Skeletal muscle cell (primary cell): ENCODE measurements around the gene PDE6B.

ENCODE experiments used
- DNase-seq: peaks from one replicate; pipeline ENCODE4 v3.0.0-alpha.2; 2010; ENCODE audit warnings: low read depth
- H3K4me3 ChIP-seq: 2 replicates; pipeline ENCODE4 v1.5.1; 2011; ENCODE audit warnings: low read depth, mild to moderate bottlenecking, control low read depth, low read length, moderate library complexity

PDE6B gene

DNA sequence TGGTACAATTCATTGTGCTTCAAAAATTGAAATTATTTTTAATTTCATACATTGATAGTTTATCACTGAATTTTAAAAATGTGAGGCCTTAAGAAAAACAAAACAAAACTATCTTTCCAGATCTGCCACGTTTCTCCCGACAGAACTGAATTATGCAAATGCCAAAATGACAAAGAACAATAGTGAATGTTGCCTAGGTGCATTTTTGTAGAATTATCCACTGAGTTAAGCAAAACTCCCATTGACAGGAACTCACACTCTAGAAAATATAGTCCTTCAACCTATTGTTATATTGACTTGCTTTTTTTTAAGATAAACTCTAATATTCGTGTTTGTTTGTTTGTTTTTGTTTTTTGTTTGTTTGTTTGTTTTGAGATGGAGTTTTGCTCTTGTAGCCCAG is 86.7 kb downstream of the PDE6B start:
- no peak overlapping the region for H3K4me3 ChIP-seq
- DNase-seq, result no peak

DNA sequence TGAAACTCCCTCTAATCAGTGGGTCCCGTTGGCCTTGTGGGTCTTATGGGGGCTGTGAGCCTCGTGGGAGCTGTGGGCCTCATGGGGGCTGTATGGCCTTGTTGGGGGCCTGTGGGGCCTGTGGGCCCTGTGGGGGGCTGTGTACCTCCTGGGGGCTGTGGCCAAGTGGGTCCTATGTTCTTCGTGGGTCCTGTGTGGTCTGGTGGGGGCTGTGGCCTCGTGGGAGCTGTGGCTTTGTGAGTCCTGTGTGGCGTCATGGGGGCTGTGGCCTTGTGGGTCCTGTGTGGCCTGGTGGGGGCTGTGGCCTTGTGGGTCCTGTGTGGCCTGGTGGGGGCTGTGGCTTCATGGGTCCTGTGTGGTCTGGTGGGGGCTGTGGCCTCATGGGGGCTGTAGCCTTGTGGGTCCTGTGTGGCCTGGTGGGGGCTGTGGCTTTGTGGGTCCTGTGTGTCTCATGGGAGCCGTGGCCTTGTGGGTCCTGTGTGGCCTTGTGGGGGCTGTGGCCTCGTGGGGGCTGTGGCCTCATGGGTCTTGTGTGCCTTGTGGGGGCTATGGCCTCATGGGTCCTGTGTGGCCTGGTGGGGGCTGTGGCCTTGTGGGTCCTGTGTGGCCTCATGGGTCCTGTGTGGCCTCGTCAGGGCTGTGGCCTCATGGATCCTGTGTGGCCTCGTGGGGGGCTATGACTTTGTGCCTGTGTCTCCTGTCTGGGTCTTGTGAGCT is 87.7 kb downstream of the PDE6B start:
- DNase-seq, result no peak
- no peak overlapping the region for H3K4me3 ChIP-seq

DNA sequence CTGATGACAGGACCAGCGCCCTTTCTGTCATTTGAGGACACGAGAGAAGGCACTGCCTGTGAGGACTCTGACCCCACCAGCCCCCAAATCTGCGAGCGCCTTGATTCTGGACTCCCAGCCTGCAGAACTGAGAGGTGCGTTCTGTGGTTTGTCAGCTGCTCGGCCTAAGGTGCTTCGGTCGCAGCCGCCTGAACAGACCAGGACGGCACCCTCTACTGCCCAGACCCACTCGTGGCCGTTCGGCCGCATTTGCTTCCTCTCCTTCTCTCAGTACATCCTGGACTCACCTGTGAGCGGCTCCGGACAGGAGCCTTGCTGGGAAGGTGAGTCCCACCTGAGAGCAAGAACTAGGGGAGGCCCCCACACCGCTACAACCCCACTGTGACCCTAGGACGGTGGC is 88.7 kb downstream of the PDE6B start:
- H3K4me3 ChIP-seq, result no peak overlapping the region
- DNase-seq, result no peak

DNA sequence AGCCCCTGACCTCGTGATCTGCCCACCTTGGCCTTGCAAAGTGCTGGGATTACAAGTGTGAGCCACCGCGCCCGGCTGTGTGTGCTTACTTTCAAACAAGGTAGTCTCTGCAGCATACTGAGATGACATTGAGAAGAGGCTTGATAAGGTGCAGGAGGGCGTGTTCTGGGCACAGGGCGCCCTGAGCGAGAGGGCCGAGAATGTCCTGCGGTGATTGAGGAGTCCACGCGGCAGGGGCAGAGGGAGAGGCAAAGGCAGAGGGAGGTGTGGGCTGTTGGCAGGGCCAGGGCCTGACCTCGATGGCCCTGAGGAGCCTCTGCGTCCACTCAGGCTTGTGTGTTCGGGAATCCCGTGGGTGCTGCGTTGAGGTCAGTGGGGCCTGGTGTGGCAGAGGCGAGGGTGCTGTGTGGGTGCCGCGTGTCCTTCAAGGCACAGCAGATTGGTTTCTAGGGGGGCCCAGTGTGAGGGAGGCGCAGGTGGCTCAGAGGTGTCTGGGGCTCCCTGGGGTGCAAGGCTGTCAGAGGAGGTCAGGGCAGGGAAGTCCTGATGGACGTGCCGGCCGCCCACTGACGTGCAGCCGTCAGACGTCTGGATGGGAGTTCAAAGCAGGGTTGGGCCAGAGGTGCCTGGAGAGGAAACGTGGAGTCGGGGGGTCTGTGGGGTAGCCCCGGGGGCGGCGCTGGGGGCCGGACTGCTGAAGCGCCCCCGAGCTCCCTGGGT is 92.4 kb downstream of the PDE6B start:
- H3K4me3 ChIP-seq, result no peak overlapping the region
- DNase-seq, result no peak

DNA sequence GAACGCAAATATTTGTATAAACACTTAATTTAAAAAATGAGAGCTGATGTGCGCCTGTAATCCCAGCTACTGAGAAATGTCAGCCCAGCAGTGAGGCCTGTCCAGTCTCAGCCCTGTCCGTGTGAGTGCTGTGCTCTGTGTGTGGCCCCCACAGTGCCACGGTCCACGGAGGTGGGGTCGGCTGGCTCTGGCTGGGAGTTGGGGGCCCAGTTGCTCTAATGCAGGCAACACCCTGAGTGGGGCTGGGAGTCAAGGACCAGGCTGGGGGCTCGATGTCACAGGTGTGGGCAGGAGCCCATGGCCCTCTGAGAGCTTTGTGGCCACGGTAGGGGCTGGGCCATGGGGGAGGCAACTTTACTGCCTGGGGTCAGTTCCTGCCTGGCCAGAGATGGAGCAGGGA is 93.1 kb downstream of the PDE6B start:
- no peak overlapping the region for H3K4me3 ChIP-seq

More for the DNA sequence above, 93.1 kb downstream of the PDE6B start:
- DNase-seq, result no peak
